ENCODE data around the gene RHOH. TPM values are rescaled to one million over a fixed set of nuclear protein-coding genes. Genes with fewer than 3 reads are reported as not detected.
A peak's percentile ranks its signal among the peaks of the same experiment; 100 is the strongest.

RHOH gene
- total and polyA plus RNA-seq, 9 of the 15 experiments (the other 6 are each of a cell fraction or from before 2014, with no cell fraction given): 14.3 to 37.7 (median 23.2) TPM

DNA sequence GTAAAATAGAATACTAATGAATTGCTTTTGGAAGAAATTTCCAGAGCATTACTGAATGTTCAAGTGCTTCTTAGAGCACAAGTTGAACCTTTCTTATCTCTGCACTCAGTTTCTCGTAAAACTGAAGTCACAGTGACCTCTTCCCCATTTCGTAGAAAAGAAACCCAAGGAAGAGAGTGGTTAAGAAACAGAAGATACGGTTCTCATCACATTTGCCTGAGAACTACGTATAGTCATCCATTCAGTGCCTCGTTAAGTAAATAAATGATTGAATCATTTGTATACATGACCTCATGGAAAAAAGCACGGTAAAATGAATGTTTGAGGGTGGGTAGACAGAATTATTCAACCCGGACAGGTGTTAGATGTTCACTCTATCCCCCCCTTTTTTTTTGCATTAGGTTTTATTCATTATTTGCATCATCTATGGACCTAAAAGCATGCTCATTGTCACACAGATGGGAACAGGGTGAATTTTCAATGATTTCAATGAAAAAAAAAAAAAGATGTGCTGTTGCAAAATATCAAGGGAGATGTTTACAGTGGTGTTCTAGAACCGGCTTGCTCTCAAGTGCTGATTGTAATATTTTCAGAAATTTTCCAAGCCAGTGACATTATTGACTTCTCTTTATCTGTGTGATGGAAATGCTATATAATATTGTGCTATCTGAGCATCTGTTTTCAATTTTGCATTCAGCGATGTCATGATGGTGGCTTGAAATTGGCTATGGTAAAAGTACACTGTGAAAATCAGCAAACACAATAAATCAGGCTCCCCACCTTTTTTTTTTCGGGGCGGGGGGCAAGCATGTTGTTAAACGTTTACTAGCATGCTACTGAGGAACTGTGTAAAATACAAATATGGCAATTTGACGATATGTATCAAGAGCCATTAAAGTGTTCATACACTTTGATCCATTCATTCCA is 4.3 kb downstream of the RHOH start (continued):
- TF ChIP-seq, protein P1, sequence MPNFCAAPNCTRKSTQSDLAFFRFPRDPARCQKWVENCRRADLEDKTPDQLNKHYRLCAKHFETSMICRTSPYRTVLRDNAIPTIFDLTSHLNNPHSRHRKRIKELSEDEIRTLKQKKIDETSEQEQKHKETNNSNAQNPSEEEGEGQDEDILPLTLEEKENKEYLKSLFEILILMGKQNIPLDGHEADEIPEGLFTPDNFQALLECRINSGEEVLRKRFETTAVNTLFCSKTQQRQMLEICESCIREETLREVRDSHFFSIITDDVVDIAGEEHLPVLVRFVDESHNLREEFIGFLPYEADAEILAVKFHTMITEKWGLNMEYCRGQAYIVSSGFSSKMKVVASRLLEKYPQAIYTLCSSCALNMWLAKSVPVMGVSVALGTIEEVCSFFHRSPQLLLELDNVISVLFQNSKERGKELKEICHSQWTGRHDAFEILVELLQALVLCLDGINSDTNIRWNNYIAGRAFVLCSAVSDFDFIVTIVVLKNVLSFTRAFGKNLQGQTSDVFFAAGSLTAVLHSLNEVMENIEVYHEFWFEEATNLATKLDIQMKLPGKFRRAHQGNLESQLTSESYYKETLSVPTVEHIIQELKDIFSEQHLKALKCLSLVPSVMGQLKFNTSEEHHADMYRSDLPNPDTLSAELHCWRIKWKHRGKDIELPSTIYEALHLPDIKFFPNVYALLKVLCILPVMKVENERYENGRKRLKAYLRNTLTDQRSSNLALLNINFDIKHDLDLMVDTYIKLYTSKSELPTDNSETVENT (CRISPR knock-in tag; IDR thresholded peaks at IDR 0.05): no peak
- TF ChIP-seq ATF1 (CRISPR knock-in tag; IDR thresholded peaks at IDR 0.05) (no peak), ATF1 (tag; IDR thresholded peaks at IDR 0.05) (peak; percentile 88), EP300 (IDR thresholded peaks at IDR 0.05; ENCODE audit: low read length) (peak; percentile 86), POLR2AphosphoS5 (IDR thresholded peaks at IDR 0.05; ENCODE audit: control insufficient read depth, insufficient read depth, low read depth, low read length) (0 out of 2 replicates have a peak, but pooled peaks have one; percentile 38), FOSL1 (tag; conservative IDR thresholded peaks at IDR 0.05) (peak; percentile 53), EGR1 (conservative IDR thresholded peaks at IDR 0.05) (no peak), NFIX (CRISPR knock-in tag; IDR thresholded peaks at IDR 0.05; ENCODE audit: low read depth) (no peak), NELFE (IDR thresholded peaks at IDR 0.05; ENCODE audit: insufficient read depth, insufficient read length) (no peak), ELF2 (CRISPR knock-in tag; IDR thresholded peaks at IDR 0.05) (no peak), USF1 (CRISPR knock-in tag; IDR thresholded peaks at IDR 0.05) (no peak), ETV6 (IDR thresholded peaks at IDR 0.05; ENCODE audit: borderline replicate concordance in 1 of 2, low read depth in 2 of 2, low read length in 1 of 2) (peak in 1 of 2 experiments; percentile 21; a peak in 1 of 4 replicates), ETV6 (CRISPR knock-in tag; IDR thresholded peaks at IDR 0.05; ENCODE audit: borderline replicate concordance) (no peak), ZNF354B (CRISPR knock-in tag; IDR thresholded peaks at IDR 0.05) (no peak), ZNF79 (CRISPR knock-in tag; IDR thresholded peaks at IDR 0.05; ENCODE audit: low read depth) (no peak), BDP1 (IDR thresholded peaks at IDR 0.05; ENCODE audit: insufficient read depth, insufficient read length) (no peak), PML (IDR thresholded peaks at IDR 0.05; ENCODE audit: low read length) (no peak; the same call in 1 of the 2 replicates), RCOR1 (IDR thresholded peaks at IDR 0.05; ENCODE audit: borderline replicate concordance in 1 of 2, low read depth in 2 of 2, low read length in 2 of 2) (peak in 1 of 2 experiments; percentile 82; a peak in 1 of 4 replicates), FIP1L1 (IDR thresholded peaks at IDR 0.05; ENCODE audit: low read depth, low read length, poor library complexity, severe bottlenecking) (no peak), TSHZ1 (CRISPR knock-in tag; IDR thresholded peaks at IDR 0.05) (no peak)

All from K562 (cell line).